Naive thymus-derived CD4-positive, alpha-beta T cell (primary cell): ENCODE results near the gene LSAMP. TPM values are rescaled to one million over a fixed set of nuclear protein-coding genes. Genes with fewer than 3 reads are reported as not detected.

Experiments
- ATAC-seq: fragments of 150-1000 bp; cut with Tn5 transposase; 2 replicates; pipeline ENCODE4 v1.10.0; 2021; ENCODE audit warnings: mild to moderate bottlenecking, moderate library complexity
- CTCF ChIA-PET: fragments of 350-600 bp; sonication (Branson Sonifier 250); formaldehyde crosslinking; loops from one replicate; lab custom pipeline; 2021; ENCODE audit warnings: antibody characterized with exemption; lab: Charles Lee
- POLR2A ChIA-PET: fragments of 350-600 bp; sonication (Branson Sonifier 250); formaldehyde crosslinking; loops from one replicate; lab custom pipeline; 2021; ENCODE audit warnings: antibody characterized with exemption, inconsistent platforms; lab: Charles Lee
- DNase-seq, 9 donors: peaks; one replicate each; pipeline versions ENCODE4 v3.0.0 to v3.0.0-alpha.2; 2020 to 2022; ENCODE audit warnings: mixed read lengths in 1 of 9
- H3K27ac ChIP-seq: one replicate; pipeline ENCODE4 v1.7.0; 2013; ENCODE audit warnings: mild to moderate bottlenecking, low read depth, low read length, moderate library complexity
- H3K27me3 ChIP-seq, 2 donors: one replicate each; pipeline ENCODE4 v1.7.0; 2013; ENCODE audit warnings: low read length in 2 of 2, mild to moderate bottlenecking in 2 of 2, moderate library complexity in 2 of 2; ENCODE audit not compliant: control insufficient read depth in 2 of 2, insufficient read depth in 2 of 2
- H3K36me3 ChIP-seq, 3 experiments: 1 replicate in 2 of 3; 2 replicates in 1 of 3; pipeline ENCODE4 v1.7.0; 2013; ENCODE audit warnings: low read length in 3 of 3, mild to moderate bottlenecking in 3 of 3, moderate library complexity in 1 of 3; ENCODE audit not compliant: insufficient read depth in 3 of 3, control insufficient read depth in 2 of 3
- H3K4me1 ChIP-seq, 2 donors: one replicate each; pipeline ENCODE4 v1.7.0; 2013; ENCODE audit warnings: low read length in 2 of 2, mild to moderate bottlenecking in 2 of 2, moderate library complexity in 1 of 2; ENCODE audit not compliant: control insufficient read depth in 2 of 2, insufficient read depth in 2 of 2
- H3K4me3 ChIP-seq: 2 replicates; pipeline ENCODE4 v1.7.0; 2013; ENCODE audit warnings: mild to moderate bottlenecking, low read length
- H3K9me3 ChIP-seq, 3 experiments: 1 replicate in 2 of 3; 2 replicates in 1 of 3; pipeline ENCODE4 v1.7.0; 2013; ENCODE audit warnings: low read length in 3 of 3; ENCODE audit not compliant: control insufficient read depth in 2 of 3
- H3K27ac Mint-ChIP-seq, 9 donors: one replicate each; pipeline ENCODE4 v1.8.0; 2020 to 2022; ENCODE audit warnings: mixed read lengths in 9 of 9, mild to moderate bottlenecking in 8 of 9, moderate library complexity in 5 of 9, inconsistent platforms in 2 of 9
- H3K27me3 Mint-ChIP-seq, 5 donors: one replicate each; pipeline ENCODE4 v1.8.0; 2021 to 2022; ENCODE audit warnings: mixed read lengths in 5 of 5, mild to moderate bottlenecking in 1 of 5
- H3K36me3 Mint-ChIP-seq, 5 donors: one replicate each; pipeline ENCODE4 v1.8.0; 2020 to 2022; ENCODE audit warnings: mixed read lengths in 5 of 5, mild to moderate bottlenecking in 3 of 5, inconsistent platforms in 1 of 5
- H3K4me1 Mint-ChIP-seq, 7 donors: one replicate each; pipeline ENCODE4 v1.8.0; 2020 to 2022; ENCODE audit warnings: mixed read lengths in 7 of 7, mild to moderate bottlenecking in 3 of 7, inconsistent platforms in 1 of 7
- H3K4me3 Mint-ChIP-seq, 10 donors: one replicate each; pipeline ENCODE4 v1.8.0; 2020 to 2022; ENCODE audit warnings: mild to moderate bottlenecking in 10 of 10, mixed read lengths in 10 of 10, moderate library complexity in 6 of 10, inconsistent platforms in 2 of 10
- H3K9me3 Mint-ChIP-seq, 11 donors: one replicate each; pipeline ENCODE4 v1.8.0; 2020 to 2022; ENCODE audit warnings: mixed read lengths in 11 of 11, mild to moderate bottlenecking in 4 of 11, inconsistent platforms in 1 of 11, moderate library complexity in 1 of 11
- intact Hi-C, 2 donors: fragments of 100-400 bp; cut with micrococcal nuclease; formaldehyde crosslinking; loops; one replicate each; pipeline ENCODE4 v1.15.1; 2023
- polyA plus RNA-seq, 2 donors: library from polyadenylated mRNA; unstranded; fragments of 300-500 nt; fragmentation: Illumina TruSeq; gene quantifications; one replicate each; pipeline ENCODE4 v1.2.3, GENCODE V29; 2021
- total RNA-seq, 6 experiments: library from RNA in 5 of 6; stranded (reverse) in 5 of 6; gene quantifications; 1 replicate in 5 of 6; 2 replicates in 1 of 6; pipeline ENCODE4 v1.2.3 and lab custom pipeline; 2021 to 2026

Gene LSAMP
- total and polyA plus RNA-seq, 7 experiments from 2014 or later = not detected

GRCh38 chr3:116473602-116474001 lies 28.3 kb upstream of the LSAMP start:
- Histone ChIP-seq H3K27ac (no peak overlapping the region), H3K9me3 (peaks cover 0 to 1% (median 0%) of the 10 kb centered on the region in 3 experiments), H3K4me1 (no peaks in the 10 kb centered on the region), H3K4me3 (no peak overlapping the region), H3K36me3 (no peaks in the 10 kb centered on the region), H3K27me3 (no peaks in the 10 kb centered on the region)
- H3K9me3 Mint-ChIP-seq = peaks cover 2 to 27% (median 10%) of the 10 kb centered on the region in 11 donors
- intact Hi-C loops = no loop called here
- POLR2A ChIA-PET = no interaction called here
- DNase-seq (no peak), ATAC-seq (no peak)
- H3K4me3 Mint-ChIP-seq = no peak overlapping the region
- H3K4me1 Mint-ChIP-seq = no peaks in the 10 kb centered on the region
- H3K27me3 Mint-ChIP-seq = no peaks in the 10 kb centered on the region
- peaks cover 0 to 3% (median 0%) of the 10 kb centered on the region in 5 donors for H3K36me3 Mint-ChIP-seq
- H3K27ac Mint-ChIP-seq = no peak overlapping the region
- CTCF ChIA-PET = no interaction called here

GRCh38 chr3:116470605-116471197 lies 25.4 kb upstream of the LSAMP start:
- ChIA-PET CTCF (no interaction called here), POLR2A (no interaction called here)
- Mint-ChIP-seq H3K9me3 (peaks cover 0 to 19% (median 7%) of the 10 kb centered on the region in 11 donors), H3K27ac (no peak overlapping the region), H3K4me1 (no peaks in the 10 kb centered on the region), H3K27me3 (no peaks in the 10 kb centered on the region), H3K36me3 (peaks cover 0 to 3% (median 0%) of the 10 kb centered on the region in 5 donors), H3K4me3 (no peak overlapping the region)
- Histone ChIP-seq H3K36me3 (no peaks in the 10 kb centered on the region), H3K27me3 (no peaks in the 10 kb centered on the region), H3K27ac (no peak overlapping the region), H3K4me1 (no peaks in the 10 kb centered on the region), H3K9me3 (no peaks in the 10 kb centered on the region), H3K4me3 (no peak overlapping the region)
- DNase-seq = no peak
- intact Hi-C loops = no loop called here
- no peak for ATAC-seq

GRCh38 chr3:116469546-116469945 lies 24.3 kb upstream of the LSAMP start:
- H3K27me3 ChIP-seq = no peaks in the 10 kb centered on the region
- no peaks in the 10 kb centered on the region for H3K27me3 Mint-ChIP-seq
- H3K4me1 Mint-ChIP-seq = no peaks in the 10 kb centered on the region
- no peaks in the 10 kb centered on the region for H3K4me1 ChIP-seq
- no peak overlapping the region for H3K4me3 Mint-ChIP-seq
- DNase-seq = no peak
- H3K27ac Mint-ChIP-seq = no peak overlapping the region
- peaks cover 0 to 10% (median 4%) of the 10 kb centered on the region in 11 donors for H3K9me3 Mint-ChIP-seq
- CTCF ChIA-PET = no interaction called here
- H3K9me3 ChIP-seq = no peaks in the 10 kb centered on the region
- no peak overlapping the region for H3K4me3 ChIP-seq
- H3K36me3 ChIP-seq = no peaks in the 10 kb centered on the region
- H3K36me3 Mint-ChIP-seq = no peaks in the 10 kb centered on the region
- no peak overlapping the region for H3K27ac ChIP-seq
- POLR2A ChIA-PET = no interaction called here
- intact Hi-C loops = no loop called here
- no peak for ATAC-seq

GRCh38 chr3:116464276-116464798 lies 19.1 kb upstream of the LSAMP start:
- no peaks in the 10 kb centered on the region for H3K9me3 ChIP-seq
- no peak overlapping the region for H3K4me3 ChIP-seq
- Mint-ChIP-seq H3K9me3 (peaks cover 0 to 22% (median 4%) of the 10 kb centered on the region in 11 donors), H3K27ac (no peak overlapping the region), H3K4me3 (no peak overlapping the region), H3K4me1 (no peaks in the 10 kb centered on the region), H3K27me3 (no peaks in the 10 kb centered on the region), H3K36me3 (no peaks in the 10 kb centered on the region)
- ChIA-PET CTCF (no interaction called here), POLR2A (no interaction called here)
- H3K27me3 ChIP-seq = no peaks in the 10 kb centered on the region
- H3K27ac ChIP-seq = no peak overlapping the region
- intact Hi-C loops = no loop called here
- ATAC-seq (no peak), DNase-seq (no peak)
- no peaks in the 10 kb centered on the region for H3K4me1 ChIP-seq
- H3K36me3 ChIP-seq = no peaks in the 10 kb centered on the region

GRCh38 chr3:116453666-116454346 lies 8.5 kb upstream of the LSAMP start:
- H3K27ac ChIP-seq = no peak overlapping the region

GRCh38 chr3:116449546-116450350 lies 4.5 kb upstream of the LSAMP start:
- H3K9me3 ChIP-seq = no peaks in the 10 kb centered on the region
- H3K4me3 ChIP-seq = no peak overlapping the region
- H3K27me3 ChIP-seq = no peaks in the 10 kb centered on the region
- H3K36me3 Mint-ChIP-seq = no peaks in the 10 kb centered on the region
- no peak overlapping the region for H3K4me3 Mint-ChIP-seq
- CTCF ChIA-PET = no interaction called here
- H3K27ac Mint-ChIP-seq = no peak overlapping the region
- H3K36me3 ChIP-seq = no peaks in the 10 kb centered on the region
- ATAC-seq (no peak), DNase-seq (no peak)
- peaks cover 5 to 12% (median 11%) of the 10 kb centered on the region in 5 donors for H3K27me3 Mint-ChIP-seq
- no peaks in the 10 kb centered on the region for H3K4me1 Mint-ChIP-seq
- intact Hi-C loops = no loop called here
- no peak overlapping the region for H3K27ac ChIP-seq
- H3K9me3 Mint-ChIP-seq = peaks cover 0 to 16% (median 7%) of the 10 kb centered on the region in 11 donors
- POLR2A ChIA-PET = no interaction called here
- no peaks in the 10 kb centered on the region for H3K4me1 ChIP-seq

More at GRCh38 chr3:116453666-116454346, 8.5 kb upstream of the LSAMP start:
- Mint-ChIP-seq H3K4me3 (no peak overlapping the region), H3K4me1 (no peaks in the 10 kb centered on the region), H3K27me3 (no peaks in the 10 kb centered on the region), H3K27ac (no peak overlapping the region), H3K9me3 (peaks cover 0 to 20% (median 5%) of the 10 kb centered on the region in 11 donors), H3K36me3 (no peaks in the 10 kb centered on the region)
- intact Hi-C loops = no loop called here
- Histone ChIP-seq H3K9me3 (no peaks in the 10 kb centered on the region), H3K36me3 (no peaks in the 10 kb centered on the region), H3K4me3 (no peak overlapping the region), H3K27me3 (no peaks in the 10 kb centered on the region), H3K4me1 (no peaks in the 10 kb centered on the region)
- ChIA-PET CTCF (no interaction called here), POLR2A (no interaction called here)
- ATAC-seq = no peak
- DNase-seq = no peak
